Testis (tissue), 3 donors: ENCODE measurements around the gene AP2B1. TPM values are rescaled to one million over a fixed set of nuclear protein-coding genes. Genes with fewer than 3 reads are reported as not detected.

Source experiments
- DNase-seq: peaks from one replicate; pipeline ENCODE4 v3.0.0-alpha.2; 2019
- H3K27ac ChIP-seq, 2 donors: fragments of 200-600 bp; sonication (generic); one replicate each; pipeline ENCODE4 v1.5.1; 2019
- H3K27me3 ChIP-seq: fragments of 200-600 bp; sonication (generic); one replicate; pipeline ENCODE4 v1.5.1; 2019
- H3K36me3 ChIP-seq: fragments of 200-600 bp; sonication (generic); one replicate; pipeline ENCODE4 v1.5.1; 2017; ENCODE audit warnings: low read depth; ENCODE audit errors: missing control alignments
- H3K4me1 ChIP-seq: fragments of 200-600 bp; sonication (generic); one replicate; pipeline ENCODE4 v1.5.1; 2019
- H3K4me3 ChIP-seq, 2 donors: fragments of 200-600 bp; sonication (generic); one replicate each; pipeline ENCODE4 v1.5.1; 2017 to 2019
- H3K9me3 ChIP-seq: fragments of 200-600 bp; sonication (generic); one replicate; pipeline ENCODE4 v1.5.1; 2017
- POLR2A ChIP-seq: fragments of 450-650 bp; IDR thresholded peaks from one replicate; pipeline ENCODE4 v1.6.1; 2017; ENCODE audit warnings: antibody characterized with exemption, mild to moderate bottlenecking, moderate library complexity
- WGBS, 2 donors: methylation state at CpG; one replicate each; pipeline ENCODE4 v1.1.5; 2018; 5-methylcytosine and 5-hydroxymethylcytosine counted together
- intact Hi-C: fragments of 100-400 bp; cut with DNase I; formaldehyde crosslinking; loops from one replicate; pipeline ENCODE4 v1.15.1; 2023; ENCODE audit warnings: low total_unique reads
- polyA plus RNA-seq: library from polyadenylated mRNA; stranded (reverse); fragments of 350-450 nt; fragmentation: Illumina TruSeq; extraction: RNeasy Lipid Tissue Mini Kit (QIAGEN cat#74804); gene quantifications from one replicate; pipeline ENCODE4 v1.2.3, GENCODE V29; 2014; ENCODE audit warnings: low read depth, low replicate concordance; ENCODE audit not compliant: insufficient read depth
- total RNA-seq, 2 donors: library from RNA; depleted of rRNA; stranded (reverse); fragments of >200 nt; gene quantifications; one replicate each; pipeline ENCODE4 v1.2.3, GENCODE V29; 2016
- TF ChIP-seq, protein P1 (sequence below), 3 experiments: fragments of 450-650 bp in 2 of 3; fragments of 200-600 bp in 1 of 3; sonication (generic) in 1 of 3; IDR thresholded peaks; one replicate each; pipeline ENCODE4 v1.5.1; 2016 to 2019; ENCODE audit warnings: antibody characterized with exemption in 3 of 3, mild to moderate bottlenecking in 2 of 3, moderate library complexity in 1 of 3

Gene AP2B1
- total and polyA plus RNA-seq, 3 donors from 2014 or later, result 132 to 310 (median 147) TPM

DNA sequence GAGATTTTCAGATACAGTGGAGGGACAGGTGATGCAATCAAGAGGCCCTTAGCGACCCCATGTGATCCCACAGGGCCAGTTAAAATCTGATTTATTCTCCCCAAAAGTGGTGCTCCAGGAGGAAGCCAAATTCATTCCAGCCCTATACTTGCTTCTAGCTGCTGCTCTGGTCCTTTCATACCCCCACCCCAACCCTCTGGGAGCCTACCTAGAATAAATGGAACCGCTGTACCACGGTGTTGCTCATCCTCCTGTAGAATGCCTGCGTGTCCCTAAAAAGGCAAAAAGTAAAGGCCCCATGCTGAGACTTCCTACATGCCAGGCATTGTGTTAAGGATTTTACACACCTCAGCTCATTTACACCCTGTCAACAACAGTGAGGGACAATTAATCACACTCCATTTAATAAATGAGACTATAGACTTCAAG is 142.3 kb downstream of the AP2B1 start:
- H3K27ac ChIP-seq, result no peak overlapping the region
- intact Hi-C loops, result no loop called here
- H3K36me3 ChIP-seq, result no peaks in the 10 kb centered on the region
- H3K27me3 ChIP-seq, result no peaks in the 10 kb centered on the region
- H3K4me3 ChIP-seq, result no peak overlapping the region
- peaks cover 6% of the 10 kb centered on the region for H3K4me1 ChIP-seq
- WGBS, 2 donors, result 85 to 87% methylated on average over 4 of the region's 4 CpGs
- DNase-seq, result no peak
- no peaks in the 10 kb centered on the region for H3K9me3 ChIP-seq
- no peak for TF ChIP-seq POLR2A
- TF ChIP-seq, protein P1, sequence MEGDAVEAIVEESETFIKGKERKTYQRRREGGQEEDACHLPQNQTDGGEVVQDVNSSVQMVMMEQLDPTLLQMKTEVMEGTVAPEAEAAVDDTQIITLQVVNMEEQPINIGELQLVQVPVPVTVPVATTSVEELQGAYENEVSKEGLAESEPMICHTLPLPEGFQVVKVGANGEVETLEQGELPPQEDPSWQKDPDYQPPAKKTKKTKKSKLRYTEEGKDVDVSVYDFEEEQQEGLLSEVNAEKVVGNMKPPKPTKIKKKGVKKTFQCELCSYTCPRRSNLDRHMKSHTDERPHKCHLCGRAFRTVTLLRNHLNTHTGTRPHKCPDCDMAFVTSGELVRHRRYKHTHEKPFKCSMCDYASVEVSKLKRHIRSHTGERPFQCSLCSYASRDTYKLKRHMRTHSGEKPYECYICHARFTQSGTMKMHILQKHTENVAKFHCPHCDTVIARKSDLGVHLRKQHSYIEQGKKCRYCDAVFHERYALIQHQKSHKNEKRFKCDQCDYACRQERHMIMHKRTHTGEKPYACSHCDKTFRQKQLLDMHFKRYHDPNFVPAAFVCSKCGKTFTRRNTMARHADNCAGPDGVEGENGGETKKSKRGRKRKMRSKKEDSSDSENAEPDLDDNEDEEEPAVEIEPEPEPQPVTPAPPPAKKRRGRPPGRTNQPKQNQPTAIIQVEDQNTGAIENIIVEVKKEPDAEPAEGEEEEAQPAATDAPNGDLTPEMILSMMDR (IDR thresholded peaks at IDR 0.05), result no peak

DNA sequence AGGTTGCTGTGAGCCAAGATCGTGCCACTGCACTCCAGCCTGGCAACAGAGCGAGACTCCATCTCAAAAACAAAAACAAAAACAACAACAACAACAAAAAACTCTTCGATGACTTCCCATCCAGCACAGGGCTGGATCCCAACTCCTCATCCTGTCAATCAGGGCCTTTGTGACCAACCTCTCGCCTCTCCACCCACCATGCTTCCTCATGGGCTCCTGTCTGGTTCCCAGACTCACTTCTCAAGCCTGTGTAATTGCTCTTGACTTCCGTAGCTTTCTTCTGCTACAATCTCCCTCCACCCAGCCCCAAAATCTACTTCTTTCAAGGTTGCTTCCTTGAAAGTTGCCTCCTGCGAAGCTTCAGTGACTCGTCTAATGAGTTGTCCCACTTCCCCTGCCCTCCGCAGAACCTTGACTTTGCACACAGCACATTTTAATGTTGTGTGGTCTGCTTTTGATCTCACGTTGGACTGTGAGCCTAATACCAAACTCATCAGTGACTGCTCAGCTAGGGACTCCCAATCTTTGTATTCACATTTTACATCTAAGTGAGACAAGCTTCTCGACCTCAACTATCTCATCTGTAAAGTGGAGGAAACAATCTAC is 143.4 kb downstream of the AP2B1 start:
- H3K27me3 ChIP-seq, result no peaks in the 10 kb centered on the region
- no peak for DNase-seq
- 80 to 84% methylated on average over 10 of the region's 10 CpGs for WGBS, 2 donors
- TF ChIP-seq POLR2A, result no peak
- TF ChIP-seq, protein P1 (IDR thresholded peaks at IDR 0.05), result no peak
- H3K9me3 ChIP-seq, result no peaks in the 10 kb centered on the region
- intact Hi-C loops, result no loop called here
- no peaks in the 10 kb centered on the region for H3K36me3 ChIP-seq
- no peak overlapping the region for H3K4me3 ChIP-seq
- no peak overlapping the region for H3K27ac ChIP-seq
- peaks cover 6% of the 10 kb centered on the region for H3K4me1 ChIP-seq

DNA sequence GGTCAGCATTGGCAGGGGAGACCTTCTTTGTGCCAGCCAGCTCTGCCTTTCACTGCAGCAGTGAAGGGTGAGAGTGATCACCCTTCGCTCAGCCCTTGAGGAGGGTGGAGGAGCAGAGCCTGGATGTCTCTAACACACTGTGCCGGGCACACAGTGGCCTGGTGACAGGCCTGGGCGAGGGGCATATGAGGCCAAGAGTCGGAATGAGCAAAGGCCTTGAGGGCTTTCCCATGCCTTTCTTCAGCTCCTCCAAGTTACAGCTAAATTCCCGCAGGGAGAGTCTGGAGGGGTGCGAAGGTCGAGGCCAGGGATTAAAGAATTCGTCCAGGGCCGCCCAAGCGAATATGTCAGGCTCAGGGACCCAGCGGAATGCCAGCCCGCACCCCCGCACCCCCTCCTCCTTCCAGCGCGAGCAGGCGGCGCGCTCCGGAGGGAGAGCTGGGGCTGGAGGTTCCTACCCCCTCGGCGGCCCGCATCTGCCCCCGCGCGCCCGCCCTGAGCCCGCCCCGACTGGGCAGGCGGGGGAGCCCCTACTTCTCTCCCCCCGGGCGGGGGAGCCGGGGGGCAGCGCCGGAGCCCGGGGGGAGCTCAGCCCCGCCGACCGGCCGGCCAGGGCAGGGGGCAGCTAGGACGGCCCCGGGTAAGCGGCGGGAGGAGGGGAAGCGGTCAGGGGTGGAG is 144.3 kb downstream of the AP2B1 start, which contains the start of gene RASL10B:
TSS of gene RASL10B (plus strand) at position 401 of the 678 bp plus-strand sequence. CDS start 3,546 bp downstream, outside the sequence.
- Histone ChIP-seq H3K27ac (no peak within 1 kb of the TSS), H3K36me3 (no peaks in the 10 kb centered on the region), H3K4me1 (peaks cover 6% of the 10 kb centered on the region), H3K4me3 (peak within 1 kb of the TSS; percentile 66 to 67), H3K27me3 (no peaks in the 10 kb centered on the region), H3K9me3 (no peaks in the 10 kb centered on the region)
- TF ChIP-seq, protein P1 (IDR thresholded peaks at IDR 0.05), result no peak
- TF ChIP-seq POLR2A, result no peak
- peak; percentile 73 for DNase-seq
- intact Hi-C loops, result no loop called here
- WGBS, 2 donors, result 3 to 20% methylated on average over 3 to 25 of the region's 44 CpGs

DNA sequence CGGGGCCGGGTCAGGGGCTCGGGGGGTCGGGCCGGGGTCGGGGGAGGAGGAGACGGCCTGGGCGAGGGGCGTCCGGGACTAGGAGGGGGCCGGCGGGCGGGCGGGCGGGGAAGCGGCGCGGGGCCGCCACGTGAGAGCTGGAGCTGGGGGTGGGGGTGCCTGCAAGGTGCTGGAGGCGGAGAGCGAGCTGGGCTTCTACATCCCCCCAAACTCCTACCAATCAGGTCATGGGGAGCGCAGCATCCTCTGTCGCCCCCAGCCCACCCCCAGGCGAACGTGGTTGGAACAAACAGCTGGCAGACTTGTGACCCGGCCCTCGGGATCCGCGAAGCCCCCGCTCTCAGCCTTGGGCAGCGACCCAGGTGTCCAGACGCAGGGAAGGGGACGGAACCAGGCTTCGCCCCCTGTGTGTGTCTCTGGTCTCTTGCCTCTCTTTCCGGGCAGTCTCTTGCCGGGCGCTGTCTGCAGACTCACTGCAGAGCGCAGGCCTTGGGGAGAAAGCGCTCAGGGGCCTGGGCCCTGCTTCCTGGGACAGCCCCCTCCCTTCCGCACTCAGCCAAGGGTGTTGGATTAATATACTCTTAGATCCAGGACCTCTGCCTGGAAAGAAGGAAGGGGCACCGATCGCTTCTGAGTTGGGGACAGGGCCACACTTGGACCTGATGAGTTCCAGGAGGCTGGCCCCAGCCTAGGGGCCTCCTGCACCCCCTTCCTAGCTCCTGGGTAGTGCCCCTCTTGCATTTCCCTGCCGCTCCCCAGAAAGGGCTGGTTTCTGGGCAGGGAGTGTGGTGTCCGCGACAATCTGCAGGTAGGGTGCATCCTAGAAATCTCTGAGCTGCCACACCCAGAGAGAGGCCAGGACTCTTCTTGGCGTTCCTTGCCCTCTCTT is 145.0 kb downstream of the AP2B1 start:
- no peaks in the 10 kb centered on the region for H3K9me3 ChIP-seq
- no peak for TF ChIP-seq POLR2A
- TF ChIP-seq, protein P1 (IDR thresholded peaks at IDR 0.05), result no peak
- no peaks in the 10 kb centered on the region for H3K36me3 ChIP-seq
- H3K4me3 ChIP-seq, result peak overlapping the region; percentile 66 to 67
- H3K27me3 ChIP-seq, result no peaks in the 10 kb centered on the region
- DNase-seq, result no peak
- intact Hi-C loops, result no loop called here
- H3K4me1 ChIP-seq, result peaks cover 6% of the 10 kb centered on the region
- WGBS, 2 donors, result 18 to 22% methylated on average over 15 to 47 of the region's 47 CpGs
- no peak overlapping the region for H3K27ac ChIP-seq
